ENCODE measurements around the gene RPS16.

GRCh38 chr19:39385629-39386411, 49.9 kb downstream of the RPS16 start:
- TF ChIP-seq NR2C2 (CRISPR knock-in tag; IDR thresholded peaks at IDR 0.05; ENCODE audit: borderline replicate concordance) (no peak), ZC3H4 (CRISPR knock-in tag; IDR thresholded peaks at IDR 0.05; ENCODE audit: borderline replicate concordance) (no peak), HOXA7 (CRISPR knock-in tag; IDR thresholded peaks at IDR 0.05) (no peak), CBX5 (CRISPR knock-in tag; IDR thresholded peaks at IDR 0.05; ENCODE audit: borderline replicate concordance) (no peak), KDM5A (IDR thresholded peaks at IDR 0.05; ENCODE audit: borderline replicate concordance, low read length) (no peak)
- TF ChIP-seq, protein P1, sequence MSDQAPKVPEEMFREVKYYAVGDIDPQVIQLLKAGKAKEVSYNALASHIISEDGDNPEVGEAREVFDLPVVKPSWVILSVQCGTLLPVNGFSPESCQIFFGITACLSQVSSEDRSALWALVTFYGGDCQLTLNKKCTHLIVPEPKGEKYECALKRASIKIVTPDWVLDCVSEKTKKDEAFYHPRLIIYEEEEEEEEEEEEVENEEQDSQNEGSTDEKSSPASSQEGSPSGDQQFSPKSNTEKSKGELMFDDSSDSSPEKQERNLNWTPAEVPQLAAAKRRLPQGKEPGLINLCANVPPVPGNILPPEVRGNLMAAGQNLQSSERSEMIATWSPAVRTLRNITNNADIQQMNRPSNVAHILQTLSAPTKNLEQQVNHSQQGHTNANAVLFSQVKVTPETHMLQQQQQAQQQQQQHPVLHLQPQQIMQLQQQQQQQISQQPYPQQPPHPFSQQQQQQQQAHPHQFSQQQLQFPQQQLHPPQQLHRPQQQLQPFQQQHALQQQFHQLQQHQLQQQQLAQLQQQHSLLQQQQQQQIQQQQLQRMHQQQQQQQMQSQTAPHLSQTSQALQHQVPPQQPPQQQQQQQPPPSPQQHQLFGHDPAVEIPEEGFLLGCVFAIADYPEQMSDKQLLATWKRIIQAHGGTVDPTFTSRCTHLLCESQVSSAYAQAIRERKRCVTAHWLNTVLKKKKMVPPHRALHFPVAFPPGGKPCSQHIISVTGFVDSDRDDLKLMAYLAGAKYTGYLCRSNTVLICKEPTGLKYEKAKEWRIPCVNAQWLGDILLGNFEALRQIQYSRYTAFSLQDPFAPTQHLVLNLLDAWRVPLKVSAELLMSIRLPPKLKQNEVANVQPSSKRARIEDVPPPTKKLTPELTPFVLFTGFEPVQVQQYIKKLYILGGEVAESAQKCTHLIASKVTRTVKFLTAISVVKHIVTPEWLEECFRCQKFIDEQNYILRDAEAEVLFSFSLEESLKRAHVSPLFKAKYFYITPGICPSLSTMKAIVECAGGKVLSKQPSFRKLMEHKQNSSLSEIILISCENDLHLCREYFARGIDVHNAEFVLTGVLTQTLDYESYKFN (CRISPR knock-in tag; conservative IDR thresholded peaks at IDR 0.05) = no peak
- TF ChIP-seq, protein P2, sequence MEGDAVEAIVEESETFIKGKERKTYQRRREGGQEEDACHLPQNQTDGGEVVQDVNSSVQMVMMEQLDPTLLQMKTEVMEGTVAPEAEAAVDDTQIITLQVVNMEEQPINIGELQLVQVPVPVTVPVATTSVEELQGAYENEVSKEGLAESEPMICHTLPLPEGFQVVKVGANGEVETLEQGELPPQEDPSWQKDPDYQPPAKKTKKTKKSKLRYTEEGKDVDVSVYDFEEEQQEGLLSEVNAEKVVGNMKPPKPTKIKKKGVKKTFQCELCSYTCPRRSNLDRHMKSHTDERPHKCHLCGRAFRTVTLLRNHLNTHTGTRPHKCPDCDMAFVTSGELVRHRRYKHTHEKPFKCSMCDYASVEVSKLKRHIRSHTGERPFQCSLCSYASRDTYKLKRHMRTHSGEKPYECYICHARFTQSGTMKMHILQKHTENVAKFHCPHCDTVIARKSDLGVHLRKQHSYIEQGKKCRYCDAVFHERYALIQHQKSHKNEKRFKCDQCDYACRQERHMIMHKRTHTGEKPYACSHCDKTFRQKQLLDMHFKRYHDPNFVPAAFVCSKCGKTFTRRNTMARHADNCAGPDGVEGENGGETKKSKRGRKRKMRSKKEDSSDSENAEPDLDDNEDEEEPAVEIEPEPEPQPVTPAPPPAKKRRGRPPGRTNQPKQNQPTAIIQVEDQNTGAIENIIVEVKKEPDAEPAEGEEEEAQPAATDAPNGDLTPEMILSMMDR (CRISPR knock-in tag; IDR thresholded peaks at IDR 0.05) = no peak
- TF ChIP-seq, protein P3, sequence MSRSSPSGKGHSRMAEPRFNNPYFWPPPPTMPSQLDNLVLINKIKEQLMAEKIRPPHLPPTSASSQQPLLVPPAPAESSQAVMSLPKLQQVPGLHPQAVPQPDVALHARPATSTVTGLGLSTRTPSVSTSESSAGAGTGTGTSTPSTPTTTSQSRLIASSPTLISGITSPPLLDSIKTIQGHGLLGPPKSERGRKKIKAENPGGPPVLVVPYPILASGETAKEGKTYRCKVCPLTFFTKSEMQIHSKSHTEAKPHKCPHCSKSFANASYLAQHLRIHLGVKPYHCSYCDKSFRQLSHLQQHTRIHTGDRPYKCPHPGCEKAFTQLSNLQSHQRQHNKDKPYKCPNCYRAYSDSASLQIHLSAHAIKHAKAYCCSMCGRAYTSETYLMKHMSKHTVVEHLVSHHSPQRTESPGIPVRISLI (CRISPR knock-in tag; IDR thresholded peaks at IDR 0.05; ENCODE audit: borderline replicate concordance) = no peak
- TF ChIP-seq, protein P4, sequence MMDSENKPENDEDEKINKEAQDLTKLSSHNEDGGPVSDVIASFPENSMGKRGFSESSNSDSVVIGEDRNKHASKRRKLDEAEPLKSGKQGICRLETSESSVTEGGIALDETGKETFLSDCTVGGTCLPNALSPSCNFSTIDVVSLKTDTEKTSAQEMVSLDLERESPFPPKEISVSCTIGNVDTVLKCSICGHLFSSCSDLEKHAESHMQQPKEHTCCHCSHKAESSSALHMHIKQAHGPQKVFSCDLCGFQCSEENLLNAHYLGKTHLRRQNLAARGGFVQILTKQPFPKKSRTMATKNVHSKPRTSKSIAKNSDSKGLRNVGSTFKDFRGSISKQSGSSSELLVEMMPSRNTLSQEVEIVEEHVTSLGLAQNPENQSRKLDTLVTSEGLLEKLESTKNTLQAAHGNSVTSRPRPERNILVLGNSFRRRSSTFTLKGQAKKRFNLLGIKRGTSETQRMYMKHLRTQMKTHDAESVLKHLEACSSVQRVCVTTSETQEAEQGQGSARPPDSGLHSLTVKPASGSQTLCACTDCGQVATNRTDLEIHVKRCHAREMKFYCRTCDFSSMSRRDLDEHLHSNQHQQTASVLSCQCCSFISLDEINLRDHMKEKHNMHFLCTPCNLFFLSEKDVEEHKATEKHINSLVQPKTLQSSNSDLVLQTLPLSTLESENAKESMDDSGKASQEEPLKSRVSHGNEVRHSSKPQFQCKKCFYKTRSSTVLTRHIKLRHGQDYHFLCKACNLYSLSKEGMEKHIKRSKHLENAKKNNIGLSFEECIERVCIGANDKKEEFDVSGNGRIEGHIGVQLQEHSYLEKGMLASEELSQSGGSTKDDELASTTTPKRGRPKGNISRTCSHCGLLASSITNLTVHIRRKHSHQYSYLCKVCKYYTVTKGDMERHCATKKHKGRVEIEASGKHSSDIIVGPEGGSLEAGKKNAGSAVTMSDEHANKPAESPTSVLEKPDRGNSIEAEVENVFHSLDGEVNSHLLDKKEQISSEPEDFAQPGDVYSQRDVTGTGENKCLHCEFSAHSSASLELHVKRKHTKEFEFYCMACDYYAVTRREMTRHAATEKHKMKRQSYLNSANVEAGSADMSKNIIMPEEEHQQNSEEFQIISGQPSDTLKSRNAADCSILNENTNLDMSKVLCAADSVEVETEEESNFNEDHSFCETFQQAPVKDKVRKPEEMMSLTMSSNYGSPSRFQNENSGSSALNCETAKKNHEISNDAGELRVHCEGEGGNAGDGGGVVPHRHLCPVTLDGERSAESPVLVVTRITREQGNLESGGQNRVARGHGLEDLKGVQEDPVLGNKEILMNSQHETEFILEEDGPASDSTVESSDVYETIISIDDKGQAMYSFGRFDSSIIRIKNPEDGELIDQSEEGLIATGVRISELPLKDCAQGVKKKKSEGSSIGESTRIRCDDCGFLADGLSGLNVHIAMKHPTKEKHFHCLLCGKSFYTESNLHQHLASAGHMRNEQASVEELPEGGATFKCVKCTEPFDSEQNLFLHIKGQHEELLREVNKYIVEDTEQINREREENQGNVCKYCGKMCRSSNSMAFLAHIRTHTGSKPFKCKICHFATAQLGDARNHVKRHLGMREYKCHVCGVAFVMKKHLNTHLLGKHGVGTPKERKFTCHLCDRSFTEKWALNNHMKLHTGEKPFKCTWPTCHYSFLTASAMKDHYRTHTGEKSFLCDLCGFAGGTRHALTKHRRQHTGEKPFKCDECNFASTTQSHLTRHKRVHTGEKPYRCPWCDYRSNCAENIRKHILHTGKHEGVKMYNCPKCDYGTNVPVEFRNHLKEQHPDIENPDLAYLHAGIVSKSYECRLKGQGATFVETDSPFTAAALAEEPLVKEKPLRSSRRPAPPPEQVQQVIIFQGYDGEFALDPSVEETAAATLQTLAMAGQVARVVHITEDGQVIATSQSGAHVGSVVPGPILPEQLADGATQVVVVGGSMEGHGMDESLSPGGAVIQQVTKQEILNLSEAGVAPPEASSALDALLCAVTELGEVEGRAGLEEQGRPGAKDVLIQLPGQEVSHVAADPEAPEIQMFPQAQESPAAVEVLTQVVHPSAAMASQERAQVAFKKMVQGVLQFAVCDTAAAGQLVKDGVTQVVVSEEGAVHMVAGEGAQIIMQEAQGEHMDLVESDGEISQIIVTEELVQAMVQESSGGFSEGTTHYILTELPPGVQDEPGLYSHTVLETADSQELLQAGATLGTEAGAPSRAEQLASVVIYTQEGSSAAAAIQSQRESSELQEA (CRISPR knock-in tag; IDR thresholded peaks at IDR 0.05; ENCODE audit: not compliant biosample characterization) = no peak

Measured in HepG2 (cell line).